ENCODE results near the gene ISOC2. TPM values are rescaled to one million over a fixed set of nuclear protein-coding genes. Genes with fewer than 3 reads are reported as not detected.
"Not testable (repeated sequence)": the region's sequence is repeated elsewhere in the genome, so short reads cannot be mapped to it uniquely, and the experiment has no call there.

The ISOC2 gene
- total RNA-seq, 1 donor from 2014 or later, result 36.6 TPM

- TF ChIP-seq, protein P1, sequence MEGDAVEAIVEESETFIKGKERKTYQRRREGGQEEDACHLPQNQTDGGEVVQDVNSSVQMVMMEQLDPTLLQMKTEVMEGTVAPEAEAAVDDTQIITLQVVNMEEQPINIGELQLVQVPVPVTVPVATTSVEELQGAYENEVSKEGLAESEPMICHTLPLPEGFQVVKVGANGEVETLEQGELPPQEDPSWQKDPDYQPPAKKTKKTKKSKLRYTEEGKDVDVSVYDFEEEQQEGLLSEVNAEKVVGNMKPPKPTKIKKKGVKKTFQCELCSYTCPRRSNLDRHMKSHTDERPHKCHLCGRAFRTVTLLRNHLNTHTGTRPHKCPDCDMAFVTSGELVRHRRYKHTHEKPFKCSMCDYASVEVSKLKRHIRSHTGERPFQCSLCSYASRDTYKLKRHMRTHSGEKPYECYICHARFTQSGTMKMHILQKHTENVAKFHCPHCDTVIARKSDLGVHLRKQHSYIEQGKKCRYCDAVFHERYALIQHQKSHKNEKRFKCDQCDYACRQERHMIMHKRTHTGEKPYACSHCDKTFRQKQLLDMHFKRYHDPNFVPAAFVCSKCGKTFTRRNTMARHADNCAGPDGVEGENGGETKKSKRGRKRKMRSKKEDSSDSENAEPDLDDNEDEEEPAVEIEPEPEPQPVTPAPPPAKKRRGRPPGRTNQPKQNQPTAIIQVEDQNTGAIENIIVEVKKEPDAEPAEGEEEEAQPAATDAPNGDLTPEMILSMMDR (IDR thresholded peaks at IDR 0.05; ENCODE audit: unreplicated experiment), result no peak
- Mint-ChIP-seq H3K4me3 (ENCODE audit: low read depth) (no peak overlapping the region), H3K27me3 (peaks cover 27% of the 10 kb centered on the region), H3K27ac (no peak overlapping the region), H3K36me3 (ENCODE audit: insufficient read depth) (peaks cover 7% of the 10 kb centered on the region), H3K9me3 (ENCODE audit: low read depth) (no peaks in the 10 kb centered on the region), H3K4me1 (ENCODE audit: low read depth) (peaks cover 8% of the 10 kb centered on the region)
- DNase-seq (ENCODE audit: low spot score, unreplicated experiment), result no peak
These were observed 9.3 kb downstream of the ISOC2 start for GRCh38 chr19:55451965-55452748.

DNA sequence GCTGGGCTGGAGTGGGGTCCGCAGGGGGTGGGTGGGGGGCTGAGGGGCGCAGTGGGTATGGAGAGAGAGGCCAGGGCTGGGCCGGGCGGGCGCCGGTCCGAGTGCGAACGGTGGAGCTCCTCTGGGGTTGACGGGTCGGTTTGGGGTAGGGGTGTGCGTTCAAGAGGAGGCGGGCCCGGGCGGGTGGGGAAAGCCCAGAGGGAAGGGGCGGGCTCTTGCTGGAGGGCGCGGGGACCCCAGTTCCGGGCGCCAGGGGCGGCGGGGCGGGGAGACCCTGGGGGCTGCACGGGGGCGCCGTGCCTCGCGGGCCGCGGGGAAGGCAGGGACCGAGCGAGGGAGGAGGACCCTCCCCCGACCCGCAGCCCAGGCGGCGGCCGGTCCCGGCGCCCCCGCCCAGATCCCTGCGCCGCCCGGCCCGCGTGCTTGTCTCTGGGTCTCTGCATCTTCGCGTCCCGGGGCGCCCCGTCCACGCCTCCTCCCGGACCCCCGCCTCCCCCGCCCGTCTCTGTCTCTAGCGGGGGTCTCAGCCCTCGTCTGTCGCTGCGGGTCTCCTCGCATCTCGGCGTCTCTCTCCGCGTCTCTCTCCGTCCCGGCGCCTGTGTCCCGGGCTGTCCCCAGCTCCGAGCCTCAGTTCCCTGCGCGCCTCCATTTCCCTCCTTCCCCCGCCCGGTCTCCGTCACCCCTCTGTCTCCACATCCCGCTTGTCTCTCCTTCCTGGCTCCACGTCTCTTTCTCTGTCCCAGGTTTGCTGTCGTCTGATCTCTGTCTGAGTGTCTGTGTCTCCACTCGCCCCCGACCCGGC is 10.1 kb downstream of the ISOC2 start:
- H3K9me3 Mint-ChIP-seq (ENCODE audit: low read depth), result no peaks in the 10 kb centered on the region
- TF ChIP-seq, protein P1 (IDR thresholded peaks at IDR 0.05; ENCODE audit: unreplicated experiment), result no peak
- peaks cover 28% of the 10 kb centered on the region for H3K27me3 Mint-ChIP-seq
- H3K4me3 Mint-ChIP-seq (ENCODE audit: low read depth), result peak overlapping the region; percentile 41
- peaks cover 8% of the 10 kb centered on the region for H3K4me1 Mint-ChIP-seq (ENCODE audit: low read depth)
- no peak for DNase-seq (ENCODE audit: low spot score, unreplicated experiment)
- H3K36me3 Mint-ChIP-seq (ENCODE audit: insufficient read depth), result peaks cover 7% of the 10 kb centered on the region
- no peak overlapping the region for H3K27ac Mint-ChIP-seq

GRCh38 chr19:55449469-55449868 is 12.0 kb downstream of the ISOC2 start:
- DNase-seq (ENCODE audit: low spot score, unreplicated experiment), result no peak
- H3K27me3 Mint-ChIP-seq, result peaks cover 47% of the 10 kb centered on the region

GRCh38 chr19:55448175-55448490 is 13.3 kb downstream of the ISOC2 start:
- H3K4me3 Mint-ChIP-seq (ENCODE audit: low read depth), result not testable (repeated sequence)

More at GRCh38 chr19:55449469-55449868, 12.0 kb downstream of the ISOC2 start:
- Mint-ChIP-seq H3K27ac (no peak overlapping the region), H3K4me1 (ENCODE audit: low read depth) (peaks cover 8% of the 10 kb centered on the region), H3K36me3 (ENCODE audit: insufficient read depth) (peaks cover 4% of the 10 kb centered on the region), H3K4me3 (ENCODE audit: low read depth) (no peak overlapping the region), H3K9me3 (ENCODE audit: low read depth) (no peaks in the 10 kb centered on the region)
- TF ChIP-seq, protein P1 (IDR thresholded peaks at IDR 0.05; ENCODE audit: unreplicated experiment), result no peak

GRCh38 chr19:55447421-55448174 is 13.8 kb downstream of the ISOC2 start:
- Mint-ChIP-seq H3K36me3 (ENCODE audit: insufficient read depth) (no peaks in the 10 kb centered on the region), H3K27ac (no peak overlapping the region), H3K4me1 (ENCODE audit: low read depth) (peaks cover 2% of the 10 kb centered on the region), H3K9me3 (ENCODE audit: low read depth) (no peaks in the 10 kb centered on the region), H3K27me3 (peaks cover 52% of the 10 kb centered on the region), H3K4me3 (ENCODE audit: low read depth) (no peak overlapping the region)
- TF ChIP-seq, protein P1 (IDR thresholded peaks at IDR 0.05; ENCODE audit: unreplicated experiment), result no peak
- DNase-seq (ENCODE audit: low spot score, unreplicated experiment), result no peak

More at GRCh38 chr19:55448175-55448490, 13.3 kb downstream of the ISOC2 start:
- not testable (repeated sequence) for H3K4me1 Mint-ChIP-seq (ENCODE audit: low read depth); H3K36me3 Mint-ChIP-seq (ENCODE audit: insufficient read depth); H3K27ac Mint-ChIP-seq; H3K9me3 Mint-ChIP-seq (ENCODE audit: low read depth); DNase-seq (ENCODE audit: low spot score, unreplicated experiment)
- H3K27me3 Mint-ChIP-seq, result peaks cover 49% of the 10 kb centered on the region
